Adrenal gland (tissue), 5 donors: ENCODE data around the gene CDKN1A.

Experiments
- POLR2A ChIP-seq, 2 donors: fragments of 450-650 bp; IDR thresholded peaks; one replicate each; pipeline ENCODE4 v1.6.1; 2017; ENCODE audit warnings: antibody characterized with exemption in 2 of 2, mild to moderate bottlenecking in 2 of 2, moderate library complexity in 1 of 2
- TF ChIP-seq, protein P1 (sequence below), 6 experiments: fragments of 450-650 bp in 4 of 6; fragments of 200-600 bp in 2 of 6; sonication (generic) in 1 of 6; IDR thresholded peaks; 1 replicate in 5 of 6; 2 replicates in 1 of 6; pipeline versions ENCODE4 v1.5.1 to v1.8.0; 2016 to 2021; ENCODE audit warnings: antibody characterized with exemption in 6 of 6, mild to moderate bottlenecking in 2 of 6, moderate library complexity in 1 of 6
- donor health status: DM: no; HTN: no; CAD: no.

DNA sequence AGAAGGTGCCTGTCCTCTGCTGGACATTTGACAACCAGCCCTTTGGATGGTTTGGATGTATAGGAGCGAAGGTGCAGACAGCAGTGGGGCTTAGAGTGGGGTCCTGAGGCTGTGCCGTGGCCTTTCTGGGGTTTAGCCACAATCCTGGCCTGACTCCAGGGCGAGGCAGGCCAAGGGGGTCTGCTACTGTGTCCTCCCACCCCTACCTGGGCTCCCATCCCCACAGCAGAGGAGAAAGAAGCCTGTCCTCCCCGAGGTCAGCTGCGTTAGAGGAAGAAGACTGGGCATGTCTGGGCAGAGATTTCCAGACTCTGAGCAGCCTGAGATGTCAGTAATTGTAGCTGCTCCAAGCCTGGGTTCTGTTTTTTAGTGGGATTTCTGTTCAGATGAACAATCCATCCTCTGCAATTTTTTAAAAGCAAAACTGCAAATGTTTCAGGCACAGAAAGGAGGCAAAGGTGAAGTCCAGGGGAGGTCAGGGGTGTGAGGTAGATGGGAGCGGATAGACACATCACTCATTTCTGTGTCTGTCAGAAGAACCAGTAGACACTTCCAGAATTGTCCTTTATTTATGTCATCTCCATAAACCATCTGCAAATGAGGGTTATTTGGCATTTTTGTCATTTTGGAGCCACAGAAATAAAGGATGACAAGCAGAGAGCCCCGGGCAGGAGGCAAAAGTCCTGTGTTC is 1.3 kb upstream of the CDKN1A start:
- TF ChIP-seq, protein P1, sequence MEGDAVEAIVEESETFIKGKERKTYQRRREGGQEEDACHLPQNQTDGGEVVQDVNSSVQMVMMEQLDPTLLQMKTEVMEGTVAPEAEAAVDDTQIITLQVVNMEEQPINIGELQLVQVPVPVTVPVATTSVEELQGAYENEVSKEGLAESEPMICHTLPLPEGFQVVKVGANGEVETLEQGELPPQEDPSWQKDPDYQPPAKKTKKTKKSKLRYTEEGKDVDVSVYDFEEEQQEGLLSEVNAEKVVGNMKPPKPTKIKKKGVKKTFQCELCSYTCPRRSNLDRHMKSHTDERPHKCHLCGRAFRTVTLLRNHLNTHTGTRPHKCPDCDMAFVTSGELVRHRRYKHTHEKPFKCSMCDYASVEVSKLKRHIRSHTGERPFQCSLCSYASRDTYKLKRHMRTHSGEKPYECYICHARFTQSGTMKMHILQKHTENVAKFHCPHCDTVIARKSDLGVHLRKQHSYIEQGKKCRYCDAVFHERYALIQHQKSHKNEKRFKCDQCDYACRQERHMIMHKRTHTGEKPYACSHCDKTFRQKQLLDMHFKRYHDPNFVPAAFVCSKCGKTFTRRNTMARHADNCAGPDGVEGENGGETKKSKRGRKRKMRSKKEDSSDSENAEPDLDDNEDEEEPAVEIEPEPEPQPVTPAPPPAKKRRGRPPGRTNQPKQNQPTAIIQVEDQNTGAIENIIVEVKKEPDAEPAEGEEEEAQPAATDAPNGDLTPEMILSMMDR (IDR thresholded peaks at IDR 0.05), result no peak
- no peak for TF ChIP-seq POLR2A (IDR thresholded peaks at IDR 0.05)
